ENCODE measurements around the gene CYP2B6. TPM values are rescaled to one million over a fixed set of nuclear protein-coding genes. Genes with fewer than 3 reads are reported as not detected.
"Not testable (repeated sequence)": the region's sequence is repeated elsewhere in the genome, so short reads cannot be mapped to it uniquely, and the experiment has no call there.

Gene CYP2B6
- total and polyA plus RNA-seq, 2 of the 13 experiments (the other 11 are each of a cell fraction or from before 2014, with no cell fraction given), result 0.09 TPM; not detected in 1

- FAIRE-seq, result no peak
- 13% methylated on average over 4 of the region's 4 CpGs for WGBS (ENCODE audit: low lambda C conversion rate)
- ATAC-seq, result no peak
- Histone ChIP-seq H3K9ac (ENCODE audit: insufficient read depth, low read depth, low read length) (no peak overlapping the region), H4K20me1 (ENCODE audit: insufficient read depth, low read length) (no peaks in the 10 kb centered on the region), H3K4me2 (ENCODE audit: low read depth, low read length) (no peak overlapping the region), H2AFZ (ENCODE audit: low read length) (no peak overlapping the region), H3K4me3 (replicated peaks in 1 of 3; ENCODE audit: insufficient read depth in 1 of 3, low read depth in 2 of 3, low read length in 3 of 3) (no peak overlapping the region), H3K27me3 (ENCODE audit: control insufficient read depth in 1 of 2, insufficient read depth in 2 of 2, low read length in 2 of 2) (peaks cover 0 to 6% of the 10 kb centered on the region in 2 experiments; a peak in 2 of 5 replicates), H3K36me3 (replicated peaks in 1 of 2; ENCODE audit: control insufficient read depth in 1 of 2, insufficient read depth in 2 of 2, low read length in 2 of 2) (no peaks in the 10 kb centered on the region), H3K4me1 (ENCODE audit: insufficient read depth, low read length) (peaks cover 16% of the 10 kb centered on the region), H3K9me3 (ENCODE audit: low read length) (no peaks in the 10 kb centered on the region), H3K79me2 (ENCODE audit: insufficient read depth, low read length) (no peaks in the 10 kb centered on the region), H3K27ac (ENCODE audit: extremely low read length, insufficient read depth, low read length) (no peak overlapping the region)
- CTCF ChIA-PET (ENCODE audit: low intra/inter-chr PET ratio, low total read pairs), result no interaction called here
- intact Hi-C loops (cut with micrococcal nuclease; ENCODE audit: unreplicated experiment) (no loop called here), in situ Hi-C loops (cut with HindIII; ENCODE audit: extremely low pct_ligation_motif_present, low pct_unique_long_range_greater_than_20kb) (loop anchor here (10.0 kb wide), 1 partner anchor 168 kb away; no protein-coding TSS in a partner anchor)
- BruUV-seq (replicated peaks), result no TSS peak
- POLR2A ChIA-PET, result no interaction called here
- TF ChIP-seq MZF1 (CRISPR knock-in tag; IDR thresholded peaks at IDR 0.05; ENCODE audit: borderline replicate concordance), result no peak
- TF ChIP-seq TMF1 (CRISPR knock-in tag; IDR thresholded peaks at IDR 0.05; ENCODE audit: low read depth), result no peak
- TF ChIP-seq ZEB1 (IDR thresholded peaks at IDR 0.05; ENCODE audit: insufficient replicate concordance, low read depth), result no peak
- no peak for TF ChIP-seq KDM5A (IDR thresholded peaks at IDR 0.05; ENCODE audit: borderline replicate concordance, low read length)
- no peak for TF ChIP-seq DMAP1 (CRISPR knock-in tag; IDR thresholded peaks at IDR 0.05)
- DNase-seq (ENCODE audit: low spot score), result no peak
Measured at GRCh38 chr19:40976724-40977123, 14.4 kb upstream of the CYP2B6 start.

GRCh38 chr19:40979759-40980158 lies 11.3 kb upstream of the CYP2B6 start:
- POLR2A ChIA-PET; intact Hi-C loops (cut with micrococcal nuclease; ENCODE audit: unreplicated experiment); H3K36me3 ChIP-seq (replicated peaks in 1 of 2; ENCODE audit: control insufficient read depth in 1 of 2, insufficient read depth in 2 of 2, low read length in 2 of 2); H4K20me1 ChIP-seq (ENCODE audit: insufficient read depth, low read length); H3K27ac ChIP-seq (ENCODE audit: extremely low read length, insufficient read depth, low read length); H3K4me3 ChIP-seq (replicated peaks in 1 of 3; ENCODE audit: insufficient read depth in 1 of 3, low read depth in 2 of 3, low read length in 3 of 3); H3K9ac ChIP-seq (ENCODE audit: insufficient read depth, low read depth, low read length); H2AFZ ChIP-seq (ENCODE audit: low read length); DNase-seq (ENCODE audit: low spot score); BruUV-seq (replicated peaks); FAIRE-seq; H3K9me3 ChIP-seq (ENCODE audit: low read length); H3K27me3 ChIP-seq (ENCODE audit: control insufficient read depth in 1 of 2, insufficient read depth in 2 of 2, low read length in 2 of 2); CTCF ChIA-PET (ENCODE audit: low intra/inter-chr PET ratio, low total read pairs); H3K79me2 ChIP-seq (ENCODE audit: insufficient read depth, low read length); ATAC-seq: not testable (repeated sequence)
- 13% methylated on average over 4 of the region's 4 CpGs for WGBS (ENCODE audit: low lambda C conversion rate)
- in situ Hi-C loops (cut with HindIII; ENCODE audit: extremely low pct_ligation_motif_present, low pct_unique_long_range_greater_than_20kb), result loop anchor here (10.0 kb wide), 1 partner anchor 165 kb away; no protein-coding TSS in a partner anchor
- TF ChIP-seq ZNF431 (CRISPR knock-in tag; IDR thresholded peaks at IDR 0.05; ENCODE audit: borderline replicate concordance, low read depth), result peak; percentile 44; the same call in 1 of the 2 replicates
- peak; percentile 86 for TF ChIP-seq ZNF430 (CRISPR knock-in tag; IDR thresholded peaks at IDR 0.05)
- Histone ChIP-seq H3K4me2 (ENCODE audit: low read depth, low read length) (0 out of 2 replicates have a peak overlapping the region, but pooled peaks have one; percentile 41), H3K4me1 (ENCODE audit: insufficient read depth, low read length) (peaks cover 16% of the 10 kb centered on the region)

- in situ Hi-C loops (cut with HindIII; ENCODE audit: extremely low pct_ligation_motif_present, low pct_unique_long_range_greater_than_20kb); BruUV-seq (replicated peaks); H3K9ac ChIP-seq (ENCODE audit: insufficient read depth, low read depth, low read length); H3K27me3 ChIP-seq (ENCODE audit: control insufficient read depth in 1 of 2, insufficient read depth in 2 of 2, low read length in 2 of 2); H3K27ac ChIP-seq (ENCODE audit: extremely low read length, insufficient read depth, low read length); CTCF ChIA-PET (ENCODE audit: low intra/inter-chr PET ratio, low total read pairs); H3K9me3 ChIP-seq (ENCODE audit: low read length); H4K20me1 ChIP-seq (ENCODE audit: insufficient read depth, low read length); H3K79me2 ChIP-seq (ENCODE audit: insufficient read depth, low read length); H3K4me3 ChIP-seq (replicated peaks in 1 of 3; ENCODE audit: insufficient read depth in 1 of 3, low read depth in 2 of 3, low read length in 3 of 3); DNase-seq (ENCODE audit: low spot score); intact Hi-C loops (cut with micrococcal nuclease; ENCODE audit: unreplicated experiment); H3K36me3 ChIP-seq (replicated peaks in 1 of 2; ENCODE audit: control insufficient read depth in 1 of 2, insufficient read depth in 2 of 2, low read length in 2 of 2); POLR2A ChIA-PET; ATAC-seq; FAIRE-seq; H2AFZ ChIP-seq (ENCODE audit: low read length): not testable (repeated sequence)
- peak overlapping the region; percentile 41; the same call in 1 of the 2 replicates for H3K4me2 ChIP-seq (ENCODE audit: low read depth, low read length)
- 4% methylated on average over 2 of the region's 2 CpGs for WGBS (ENCODE audit: low lambda C conversion rate)
- H3K4me1 ChIP-seq (ENCODE audit: insufficient read depth, low read length), result peaks cover 16% of the 10 kb centered on the region
Measured at GRCh38 chr19:40980743-40981442, 10.2 kb upstream of the CYP2B6 start.

Data from HepG2 (cell line).